Mucosa of descending colon (tissue), 3 donors: ENCODE data around the gene TMEM186. TPM values are rescaled to one million over a fixed set of nuclear protein-coding genes. Genes with fewer than 3 reads are reported as not detected.

Source experiments
- ATAC-seq: fragments of 200-7000 bp; cut with Tn5 transposase; one replicate; pipeline ENCODE4 v1.9.1; 2020; ENCODE audit warnings: mild to moderate bottlenecking, moderate library complexity
- DNase-seq, 3 donors: peaks; one replicate each; pipeline ENCODE4 v3.0.0-alpha.2; 2020
- H3K36me3 ChIP-seq: fragments of 200-600 bp; one replicate; pipeline ENCODE4 v1.8.0; 2021; ENCODE audit warnings: low read depth, mild to moderate bottlenecking
- H3K4me1 ChIP-seq: fragments of 200-600 bp; one replicate; pipeline ENCODE4 v1.8.0; 2021; ENCODE audit warnings: low read depth, mild to moderate bottlenecking
- H3K4me3 ChIP-seq: fragments of 200-600 bp; one replicate; pipeline ENCODE4 v1.8.0; 2021; ENCODE audit warnings: mild to moderate bottlenecking
- H3K9me3 ChIP-seq: fragments of 200-600 bp; one replicate; pipeline ENCODE4 v1.8.0; 2021; ENCODE audit warnings: mild to moderate bottlenecking
- intact Hi-C, 2 donors: fragments of 100-400 bp; cut with DNase I in 1 of 2; cut with micrococcal nuclease in 1 of 2; formaldehyde crosslinking; loops; one replicate each; pipeline versions ENCODE4 v1.11.0 to v1.11.1; 2022; cut with DNase I, micrococcal nuclease
- total RNA-seq, 3 donors: library from RNA; stranded (reverse); fragmentation: NEBNext Ultra II Directional in 2 of 3; extraction: Animal tissue kit (Norgen Biotek cat#: 25700) in 2 of 3; gene quantifications; one replicate each; pipeline versions ENCODE4 v1.2.1 to v1.2.4, GENCODE V29; 2021 to 2023
- TF ChIP-seq, protein P1 (sequence below): fragments of 200-600 bp; IDR thresholded peaks from one replicate; pipeline ENCODE4 v1.8.0; 2022; ENCODE audit warnings: antibody characterized with exemption, mild to moderate bottlenecking
- donor health status: DM: no; HTN: no; CAD: no; lungs with moderate emphysema.
- donor health status: DM: no; HTN: no; CAD: no.
- donor health status: DM: no; HTN: yes; CAD: no.

The TMEM186 gene
- total RNA-seq, 3 donors from 2014 or later, result 12.2 to 13.9 (median 13.2) TPM

GRCh38 chr16:8763083-8763482 is 34.4 kb downstream of the TMEM186 start:
- H3K36me3 ChIP-seq, result no peaks in the 10 kb centered on the region
- H3K9me3 ChIP-seq, result no peaks in the 10 kb centered on the region
- no peaks in the 10 kb centered on the region for H3K4me1 ChIP-seq
- TF ChIP-seq, protein P1, sequence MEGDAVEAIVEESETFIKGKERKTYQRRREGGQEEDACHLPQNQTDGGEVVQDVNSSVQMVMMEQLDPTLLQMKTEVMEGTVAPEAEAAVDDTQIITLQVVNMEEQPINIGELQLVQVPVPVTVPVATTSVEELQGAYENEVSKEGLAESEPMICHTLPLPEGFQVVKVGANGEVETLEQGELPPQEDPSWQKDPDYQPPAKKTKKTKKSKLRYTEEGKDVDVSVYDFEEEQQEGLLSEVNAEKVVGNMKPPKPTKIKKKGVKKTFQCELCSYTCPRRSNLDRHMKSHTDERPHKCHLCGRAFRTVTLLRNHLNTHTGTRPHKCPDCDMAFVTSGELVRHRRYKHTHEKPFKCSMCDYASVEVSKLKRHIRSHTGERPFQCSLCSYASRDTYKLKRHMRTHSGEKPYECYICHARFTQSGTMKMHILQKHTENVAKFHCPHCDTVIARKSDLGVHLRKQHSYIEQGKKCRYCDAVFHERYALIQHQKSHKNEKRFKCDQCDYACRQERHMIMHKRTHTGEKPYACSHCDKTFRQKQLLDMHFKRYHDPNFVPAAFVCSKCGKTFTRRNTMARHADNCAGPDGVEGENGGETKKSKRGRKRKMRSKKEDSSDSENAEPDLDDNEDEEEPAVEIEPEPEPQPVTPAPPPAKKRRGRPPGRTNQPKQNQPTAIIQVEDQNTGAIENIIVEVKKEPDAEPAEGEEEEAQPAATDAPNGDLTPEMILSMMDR, result no peak
- intact Hi-C loops, result no loop called here
- no peak overlapping the region for H3K4me3 ChIP-seq
- ATAC-seq (no peak), DNase-seq (no peak)

GRCh38 chr16:8762254-8762653 is 35.2 kb downstream of the TMEM186 start:
- Histone ChIP-seq H3K36me3 (no peaks in the 10 kb centered on the region), H3K9me3 (no peaks in the 10 kb centered on the region)
- intact Hi-C loops, result no loop called here

DNA sequence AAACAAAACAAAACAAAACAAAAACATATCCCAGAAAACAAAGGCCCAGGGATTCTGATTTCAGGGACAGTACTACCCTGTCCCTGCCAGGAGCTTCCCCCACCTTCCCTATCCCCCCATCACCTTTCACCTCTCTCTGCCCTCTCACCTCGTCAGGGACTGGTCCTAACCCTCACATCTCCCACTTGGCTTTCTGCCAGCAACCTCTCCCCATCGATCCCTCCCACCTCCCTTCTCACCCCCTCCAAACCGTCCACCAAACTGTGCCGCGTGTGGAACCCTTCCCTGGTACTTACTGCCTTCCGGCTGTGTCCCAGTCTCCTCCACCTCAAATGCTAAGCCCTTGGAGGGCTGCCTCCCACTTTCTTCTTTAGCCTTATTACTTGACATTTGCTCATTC is 36.4 kb downstream of the TMEM186 start:
- intact Hi-C loops, result no loop called here
- Histone ChIP-seq H3K36me3 (no peaks in the 10 kb centered on the region), H3K4me1 (no peaks in the 10 kb centered on the region), H3K4me3 (no peak overlapping the region), H3K9me3 (no peaks in the 10 kb centered on the region)
- TF ChIP-seq, protein P1, result no peak
- ATAC-seq (no peak), DNase-seq (no peak)

More at GRCh38 chr16:8762254-8762653, 35.2 kb downstream of the TMEM186 start:
- ATAC-seq (no peak), DNase-seq (no peak)
- Histone ChIP-seq H3K4me3 (no peak overlapping the region), H3K4me1 (no peaks in the 10 kb centered on the region)
- TF ChIP-seq, protein P1, result no peak

DNA sequence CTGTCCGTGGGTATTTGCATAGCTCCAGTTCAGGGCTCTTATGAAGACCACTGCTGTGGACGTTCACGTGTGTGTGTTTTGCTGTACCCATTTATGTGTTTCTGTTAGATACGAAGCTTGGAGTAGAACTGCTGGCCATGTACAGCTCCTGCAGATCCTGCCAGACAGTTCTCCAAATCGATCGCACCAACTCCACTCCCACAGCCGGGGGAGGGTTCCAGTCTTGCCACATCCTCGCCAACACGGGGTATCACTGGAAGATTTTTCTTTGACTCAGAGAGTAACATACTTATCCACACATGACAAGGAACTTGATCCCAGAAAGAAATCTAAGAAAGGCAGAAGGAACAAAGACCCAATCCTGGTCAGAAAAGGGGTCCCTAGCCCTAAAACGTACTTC is 37.4 kb downstream of the TMEM186 start:
- H3K4me3 ChIP-seq, result no peak overlapping the region
- no peak for DNase-seq
- no peaks in the 10 kb centered on the region for H3K36me3 ChIP-seq
- H3K4me1 ChIP-seq, result no peaks in the 10 kb centered on the region
- no peak for ATAC-seq
- intact Hi-C loops, result no loop called here
- TF ChIP-seq, protein P1, result no peak
- no peaks in the 10 kb centered on the region for H3K9me3 ChIP-seq

DNA sequence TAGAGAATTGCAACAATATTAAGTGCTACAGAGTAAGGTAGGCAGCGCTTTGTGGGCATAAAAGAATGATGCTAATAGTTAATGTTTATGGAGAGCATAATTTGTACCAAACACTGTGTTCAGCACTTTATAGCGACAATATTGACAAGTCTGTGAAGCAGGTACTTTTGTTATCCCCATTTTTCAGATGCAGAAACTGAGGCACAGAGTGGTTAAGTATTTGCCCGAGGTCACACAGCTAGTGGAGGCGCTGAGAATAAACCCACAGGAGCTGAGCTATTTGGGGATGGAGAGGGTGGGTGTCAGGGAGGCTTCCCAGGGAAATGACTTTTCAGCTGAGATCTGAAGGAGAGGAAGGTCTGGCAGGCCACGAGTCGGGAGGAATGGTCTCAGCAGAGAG is 39.4 kb downstream of the TMEM186 start:
- no peaks in the 10 kb centered on the region for H3K9me3 ChIP-seq
- TF ChIP-seq, protein P1, result no peak

DNA sequence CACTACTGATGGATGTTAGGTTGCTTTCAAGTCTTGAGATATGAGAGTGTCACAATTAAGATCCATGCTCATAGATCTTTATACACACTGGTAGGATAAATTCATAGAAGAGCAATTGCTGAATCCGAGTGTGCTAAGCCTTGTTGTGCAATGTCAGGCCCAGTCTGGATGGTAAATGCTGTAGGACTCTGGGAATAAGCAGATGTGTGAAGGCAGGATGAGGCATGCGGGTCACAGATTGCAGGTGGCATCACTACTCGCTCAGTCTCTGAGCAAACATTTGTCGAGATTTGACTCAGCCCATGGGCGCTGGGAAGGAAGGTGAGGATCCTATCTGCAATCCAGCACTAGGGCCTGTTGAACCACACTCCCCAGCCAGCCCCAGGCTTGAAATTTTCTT is 40.7 kb downstream of the TMEM186 start:
- no peaks in the 10 kb centered on the region for H3K36me3 ChIP-seq
- no peaks in the 10 kb centered on the region for H3K9me3 ChIP-seq
- DNase-seq (no peak), ATAC-seq (no peak)
- intact Hi-C loops, result no loop called here
- TF ChIP-seq, protein P1, result no peak
- no peak overlapping the region for H3K4me3 ChIP-seq
- H3K4me1 ChIP-seq, result no peaks in the 10 kb centered on the region

More for the DNA sequence above, 39.4 kb downstream of the TMEM186 start:
- intact Hi-C loops, result no loop called here
- H3K4me3 ChIP-seq, result no peak overlapping the region
- ATAC-seq (no peak), DNase-seq (no peak)
- no peaks in the 10 kb centered on the region for H3K4me1 ChIP-seq
- no peaks in the 10 kb centered on the region for H3K36me3 ChIP-seq
